ENCODE data around the gene PAFAH1B1.

The PAFAH1B1 gene

DNA sequence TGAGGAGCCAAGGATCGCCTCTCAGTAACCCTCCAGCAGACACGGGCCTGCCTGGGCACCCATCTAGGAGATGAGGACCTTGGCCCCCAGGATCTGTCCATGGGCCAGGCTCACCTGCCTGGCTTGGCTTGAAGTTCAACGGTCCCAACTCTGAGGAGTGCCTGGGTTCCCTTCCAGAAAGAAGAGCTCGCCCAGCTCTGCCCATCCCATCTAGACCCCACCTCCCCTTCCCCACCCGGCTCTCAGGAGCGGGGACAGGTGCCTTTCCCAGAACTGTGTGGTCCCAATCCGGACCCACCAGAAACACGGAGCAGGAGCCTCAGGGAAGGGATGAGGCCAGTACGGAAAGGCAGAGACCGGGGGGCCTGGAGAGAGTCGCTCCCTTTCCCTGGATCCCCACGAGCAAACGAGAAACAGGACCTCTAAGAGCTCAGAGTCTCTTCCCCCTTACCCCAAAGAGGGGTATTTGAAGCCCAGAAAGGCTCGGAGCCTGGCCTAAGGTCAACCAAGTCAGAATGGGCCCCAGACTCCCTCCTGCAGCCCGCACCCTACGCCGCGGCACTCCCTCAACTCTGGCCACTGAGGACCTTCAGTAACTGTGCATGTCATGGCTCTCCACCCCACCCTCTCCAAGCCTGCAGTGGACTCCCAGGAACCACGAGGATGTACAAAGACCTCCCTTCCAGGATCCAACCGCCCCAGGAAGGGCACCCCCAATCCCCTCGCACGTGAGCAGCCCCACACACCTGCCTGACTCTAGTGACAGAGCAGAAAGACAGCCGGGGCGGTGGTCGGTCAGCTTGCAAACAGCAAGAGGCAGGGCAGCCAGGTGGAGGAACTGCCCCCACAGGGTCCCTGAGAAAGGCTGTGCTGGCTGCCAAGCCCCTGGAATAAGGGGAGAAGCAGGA, 112.7 kb downstream of the PAFAH1B1 start:
- Histone ChIP-seq H4K20me1 (peaks cover 99% of the 10 kb centered on the region), H3K4me1 (peaks cover 61% of the 10 kb centered on the region)

GRCh38 chr17:2706911-2707510, 113.6 kb downstream of the PAFAH1B1 start:
- Histone ChIP-seq H3K27ac (peak overlapping the region; percentile 72), H3K9me3 (no peaks in the 10 kb centered on the region), H3K4me1 (peaks cover 62% of the 10 kb centered on the region), H3K4me3 (no peak overlapping the region), H4K20me1 (peaks cover 94% of the 10 kb centered on the region), H3K9ac (peak overlapping the region; percentile 96; the same call in 1 of the 2 replicates), H3K27me3 (no peaks in the 10 kb centered on the region), H3K36me3 (peaks cover 58% of the 10 kb centered on the region), H3K4me2 (peak overlapping the region; percentile 99)
- TF ChIP-seq Cebpa-rat (IDR thresholded peaks at IDR 0.05), result no peak

More for the DNA sequence above, 112.7 kb downstream of the PAFAH1B1 start:
- peak overlapping the region; percentile 30; the same call in 1 of the 2 replicates for H3K4me2 ChIP-seq
- H3K9ac ChIP-seq, result peak overlapping the region; percentile 96; the same call in 1 of the 2 replicates
- no peaks in the 10 kb centered on the region for H3K27me3 ChIP-seq
- H3K36me3 ChIP-seq, result peaks cover 67% of the 10 kb centered on the region
- no peak overlapping the region for H3K4me3 ChIP-seq
- no peaks in the 10 kb centered on the region for H3K9me3 ChIP-seq
- H3K27ac ChIP-seq, result peak overlapping the region; percentile 35; the same call in 1 of the 2 replicates
- no peak for TF ChIP-seq Cebpa-rat (IDR thresholded peaks at IDR 0.05)

DNA sequence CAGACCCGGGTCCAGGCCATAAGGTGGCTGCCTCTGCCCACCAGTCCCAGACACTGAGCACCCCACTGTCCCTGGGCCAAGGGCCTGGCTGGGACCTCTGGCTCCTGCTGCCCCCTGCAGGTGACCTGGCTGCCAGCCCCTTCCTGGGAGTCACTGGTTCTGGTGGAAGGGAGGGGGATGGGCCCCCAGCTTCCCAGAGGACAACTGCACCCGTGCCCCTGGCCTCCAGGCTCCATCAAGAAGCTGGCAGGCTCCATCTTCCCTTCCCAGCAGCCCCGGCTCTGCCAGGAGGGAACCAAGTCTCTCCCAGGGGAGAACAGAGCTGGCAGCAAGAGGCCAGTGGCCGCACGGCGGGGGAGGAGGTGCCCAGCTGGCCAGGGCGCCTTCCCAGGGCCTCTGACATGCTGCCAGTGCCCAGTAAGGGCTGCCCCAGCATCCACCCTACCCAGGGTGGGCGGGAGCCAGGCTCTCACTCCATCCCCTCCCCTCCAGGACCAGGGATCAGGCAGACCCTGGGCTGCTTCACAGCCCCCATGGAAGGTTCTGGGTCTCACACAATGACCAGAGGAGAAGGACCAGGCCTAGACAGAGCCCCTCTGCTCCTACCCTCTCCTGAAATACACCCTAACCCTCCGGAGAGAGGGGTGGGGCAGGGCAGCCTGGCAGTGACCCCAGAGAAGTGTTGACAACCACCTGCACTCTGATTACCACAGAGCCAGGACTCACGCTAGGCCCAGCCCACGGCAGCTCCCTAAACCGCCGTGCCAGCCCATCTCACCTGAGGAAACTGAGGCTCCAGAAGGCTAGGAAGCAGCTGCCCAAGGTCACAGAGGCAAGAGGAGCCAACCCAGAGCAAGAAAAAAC, 114.5 kb downstream of the PAFAH1B1 start:
- Histone ChIP-seq H3K27ac (peak overlapping the region; percentile 72), H3K4me2 (peak overlapping the region; percentile 99), H4K20me1 (peaks cover 85% of the 10 kb centered on the region), H3K36me3 (peaks cover 49% of the 10 kb centered on the region), H3K9ac (peak overlapping the region; percentile 96), H3K27me3 (no peaks in the 10 kb centered on the region), H3K4me1 (peaks cover 71% of the 10 kb centered on the region), H3K9me3 (no peaks in the 10 kb centered on the region), H3K4me3 (peak overlapping the region; percentile 98)
- no peak for TF ChIP-seq Cebpa-rat (IDR thresholded peaks at IDR 0.05)

GRCh38 chr17:2708585-2709182, 115.2 kb downstream of the PAFAH1B1 start:
- peaks cover 77% of the 10 kb centered on the region for H4K20me1 ChIP-seq
- H3K4me3 ChIP-seq, result peak overlapping the region; percentile 98

GRCh38 chr17:2709183-2709661, 115.8 kb downstream of the PAFAH1B1 start:
- TF ChIP-seq Cebpa-rat (IDR thresholded peaks at IDR 0.05), result no peak
- peak overlapping the region; percentile 72 for H3K27ac ChIP-seq

More at GRCh38 chr17:2708585-2709182, 115.2 kb downstream of the PAFAH1B1 start:
- Histone ChIP-seq H3K27ac (peak overlapping the region; percentile 72), H3K4me2 (peak overlapping the region; percentile 99), H3K4me1 (peaks cover 75% of the 10 kb centered on the region), H3K27me3 (no peaks in the 10 kb centered on the region), H3K36me3 (peaks cover 41% of the 10 kb centered on the region), H3K9ac (peak overlapping the region; percentile 96), H3K9me3 (no peaks in the 10 kb centered on the region)
- no peak for TF ChIP-seq Cebpa-rat (IDR thresholded peaks at IDR 0.05)

DNA sequence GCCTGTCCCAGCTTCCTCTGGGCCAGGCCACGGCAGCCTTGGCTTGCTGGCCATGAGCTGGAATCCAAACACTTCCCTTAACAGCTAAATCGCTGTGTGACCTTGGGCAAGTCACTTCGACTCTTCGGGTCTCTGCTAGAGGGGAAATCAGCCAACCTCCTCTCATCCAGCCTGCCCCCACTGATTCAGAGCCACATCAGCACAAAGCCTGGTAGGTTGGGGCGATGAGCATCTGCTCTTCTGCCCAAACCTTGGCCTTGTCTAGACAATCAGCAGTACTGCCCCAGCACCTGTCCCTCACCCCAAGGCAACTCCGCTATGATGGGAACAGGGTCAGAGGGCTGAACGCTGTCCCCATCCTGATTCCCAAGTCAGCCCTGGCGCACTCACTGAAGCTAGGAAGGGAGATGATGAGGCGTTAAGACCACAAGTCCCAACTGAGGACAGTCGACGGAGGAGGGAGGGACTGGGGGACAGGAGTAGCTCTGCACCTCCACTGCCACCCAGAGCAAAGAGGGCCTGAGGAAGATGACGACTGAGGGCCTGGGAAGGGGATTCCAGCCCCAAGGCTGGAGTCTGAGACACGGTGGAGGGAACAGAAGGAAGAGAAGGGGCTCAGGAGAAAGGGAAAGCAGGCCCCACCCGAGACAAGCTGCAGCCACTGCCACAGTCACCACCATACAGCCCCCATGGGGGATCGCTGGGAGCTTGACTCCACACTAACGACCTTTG, 116.8 kb downstream of the PAFAH1B1 start:
- no peak for TF ChIP-seq Cebpa-rat (IDR thresholded peaks at IDR 0.05)
- H3K4me1 ChIP-seq, result peaks cover 67% of the 10 kb centered on the region
- peaks cover 62% of the 10 kb centered on the region for H4K20me1 ChIP-seq
- H3K27me3 ChIP-seq, result no peaks in the 10 kb centered on the region
- H3K9me3 ChIP-seq, result no peaks in the 10 kb centered on the region
- H3K27ac ChIP-seq, result peak overlapping the region; percentile 92
- peak overlapping the region; percentile 98 for H3K4me3 ChIP-seq
- peak overlapping the region; percentile 99 for H3K4me2 ChIP-seq
- H3K36me3 ChIP-seq, result peaks cover 28% of the 10 kb centered on the region
- H3K9ac ChIP-seq, result peak overlapping the region; percentile 96

More at GRCh38 chr17:2709183-2709661, 115.8 kb downstream of the PAFAH1B1 start:
- H3K27me3 ChIP-seq, result no peaks in the 10 kb centered on the region
- H3K4me3 ChIP-seq, result peak overlapping the region; percentile 98
- peak overlapping the region; percentile 99 for H3K4me2 ChIP-seq
- H3K9me3 ChIP-seq, result no peaks in the 10 kb centered on the region
- peaks cover 75% of the 10 kb centered on the region for H3K4me1 ChIP-seq
- H3K9ac ChIP-seq, result peak overlapping the region; percentile 96
- peaks cover 36% of the 10 kb centered on the region for H3K36me3 ChIP-seq
- H4K20me1 ChIP-seq, result peaks cover 72% of the 10 kb centered on the region

DNA sequence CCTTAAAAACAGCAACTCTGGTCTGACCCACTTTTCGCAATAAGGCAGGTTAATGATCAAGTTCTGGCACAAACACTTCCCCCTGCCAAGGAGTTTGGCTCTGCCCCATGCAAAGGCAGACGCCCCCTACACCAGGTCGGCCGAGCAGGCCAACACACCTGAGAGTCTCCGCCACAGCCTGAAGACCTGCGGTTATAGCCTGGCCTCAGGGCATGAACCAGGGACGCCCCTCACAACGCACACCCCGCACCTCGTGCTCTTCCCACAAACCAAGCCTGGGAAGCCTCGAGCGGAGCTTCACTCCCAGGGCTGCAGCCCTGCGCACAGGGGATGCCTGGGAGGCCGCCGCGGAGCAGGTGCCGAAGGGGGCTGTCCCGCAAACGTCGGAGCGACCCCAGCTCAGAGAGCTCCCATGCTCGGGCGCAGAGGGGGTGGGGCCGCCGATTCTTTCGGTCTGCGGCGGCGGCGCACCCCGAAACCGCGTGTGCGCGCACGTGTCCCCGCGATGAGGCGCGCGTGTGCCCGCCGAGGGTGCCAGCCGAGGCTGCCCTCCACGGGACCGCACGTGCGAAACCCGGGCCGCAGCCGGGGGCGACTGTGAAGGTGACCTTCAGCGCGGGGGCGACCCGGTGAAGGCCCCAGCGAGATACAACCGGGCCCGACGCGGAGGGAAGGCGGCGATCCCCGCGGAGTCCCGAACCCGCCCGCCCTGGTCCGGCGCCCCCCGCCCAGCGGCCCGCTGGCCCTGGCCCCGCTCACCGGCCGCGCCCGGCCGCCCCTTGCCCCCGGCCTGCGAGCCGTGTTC, 117.6 kb downstream of the PAFAH1B1 start:
- H3K27ac ChIP-seq, result peak overlapping the region; percentile 92
- H3K27me3 ChIP-seq, result no peaks in the 10 kb centered on the region
- H3K4me1 ChIP-seq, result peaks cover 59% of the 10 kb centered on the region
- peaks cover 21% of the 10 kb centered on the region for H3K36me3 ChIP-seq
- H3K9me3 ChIP-seq, result no peaks in the 10 kb centered on the region
- H4K20me1 ChIP-seq, result peaks cover 54% of the 10 kb centered on the region
- TF ChIP-seq Cebpa-rat (IDR thresholded peaks at IDR 0.05), result no peak
- H3K4me3 ChIP-seq, result peak overlapping the region; percentile 98
- peak overlapping the region; percentile 99 for H3K4me2 ChIP-seq
- H3K9ac ChIP-seq, result peak overlapping the region; percentile 96
